IMR-90 (cell line): Measurements from ENCODE around the gene ARV1.

Source experiments
- CEBPB ChIP-seq: IDR thresholded peaks from 2 replicates; pipeline ENCODE4 v1.6.1; 2012; ENCODE audit warnings: low read depth, low read length, improper control_type of control experiment
- CTCF ChIP-seq: conservative IDR thresholded peaks from 2 replicates; pipeline ENCODE4 v1.5.1; 2012; ENCODE audit warnings: mild to moderate bottlenecking, low read depth, low read length, improper control_type of control experiment
- ELK1 ChIP-seq: fragments of 150-350 bp; IDR thresholded peaks from 2 replicates; pipeline ENCODE4 v1.6.1; 2016; ENCODE audit warnings: low read depth, mild to moderate bottlenecking, low read length, moderate library complexity, borderline replicate concordance
- MXI1 ChIP-seq: IDR thresholded peaks from 2 replicates; pipeline ENCODE4 v1.6.1; 2012; ENCODE audit warnings: low read depth, mild to moderate bottlenecking, low read length, moderate library complexity, borderline replicate concordance
- POLR2A ChIP-seq: IDR thresholded peaks from 2 replicates; pipeline ENCODE4 v1.6.1; 2012; ENCODE audit warnings: mild to moderate bottlenecking, low read depth, low read length
- RCOR1 ChIP-seq: IDR thresholded peaks from 2 replicates; pipeline ENCODE4 v1.6.1; 2012; ENCODE audit warnings: mild to moderate bottlenecking, low read length, improper control_type of control experiment; ENCODE audit not compliant: insufficient replicate concordance
- RFX5 ChIP-seq: IDR thresholded peaks from 2 replicates; pipeline ENCODE4 v1.8.0; 2012; ENCODE audit warnings: low read depth, mild to moderate bottlenecking, low read length, moderate library complexity

GRCh38 chr1:230992100-230992774 lies 13.3 kb downstream of the ARV1 start:
- TF ChIP-seq CTCF (no peak), POLR2A (no peak), MXI1 (no peak), CEBPB (no peak), ELK1 (no peak), RFX5 (no peak), RCOR1 (no peak)
